GM13976 (cell line): ENCODE results near the gene CT45A9.
"Not testable (repeated sequence)": the region's sequence is repeated elsewhere in the genome, so short reads cannot be mapped to it uniquely, and the experiment has no call there.

ENCODE experiments used
- DNase-seq: peaks from one replicate; pipeline ENCODE4 v3.0.0; 2012; ENCODE audit warnings: low spot score
- CTCF ChIP-seq: IDR thresholded peaks from 2 replicates; pipeline ENCODE4 v1.5.1; 2012; ENCODE audit warnings: borderline replicate concordance, mild to moderate bottlenecking; ENCODE audit not compliant: insufficient read depth; ENCODE audit errors: extremely low read depth, missing control alignments, control extremely low read depth
- in situ Hi-C: fragments of 300-500 bp; cut with MboI; formaldehyde crosslinking; loops from one replicate; pipeline ENCODE4 v1.12.0; 2022; ENCODE audit warnings: low sequenced_read_pairs, mixed read lengths, inconsistent platforms; ENCODE audit not compliant: unreplicated experiment

Gene CT45A9

GRCh38 chrX:135888976-135889375, 17.4 kb upstream of the CT45A9 start:
- in situ Hi-C loops, DNase-seq: not testable (repeated sequence)
- TF ChIP-seq CTCF, result peak; percentile 24

DNA sequence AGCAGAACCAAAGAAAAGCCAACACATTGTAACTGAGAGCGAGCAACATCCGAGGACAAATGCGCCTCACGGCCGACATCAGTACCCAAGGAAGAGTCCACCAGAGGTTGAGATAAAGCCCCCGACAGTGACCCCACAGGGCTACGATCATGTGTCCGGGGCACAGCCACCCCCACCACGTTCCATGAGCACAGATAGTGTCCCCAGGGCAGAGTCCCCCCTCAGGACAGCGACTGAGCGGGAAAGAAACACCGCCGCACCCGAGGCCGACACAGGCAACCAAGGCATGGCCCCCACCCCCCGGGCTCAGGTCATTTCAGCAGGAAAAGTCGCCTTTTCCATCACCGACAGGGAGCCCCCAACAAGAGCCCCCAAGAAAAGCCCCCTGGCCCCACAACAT, 16.6 kb upstream of the CT45A9 start:
- in situ Hi-C loops, DNase-seq: not testable (repeated sequence)

- in situ Hi-C loops, DNase-seq: not testable (repeated sequence)
Measured at GRCh38 chrX:135882741-135883140, 11.1 kb upstream of the CT45A9 start.

- in situ Hi-C loops, DNase-seq: not testable (repeated sequence)
Measured at GRCh38 chrX:135854438-135854837, 17.2 kb downstream of the CT45A9 start, which contains the start of gene CT45A8. Gene CT45A8 (minus strand): TSS chrX:135854538. CDS start chrX:135850783, 3,755 bp downstream.

DNA sequence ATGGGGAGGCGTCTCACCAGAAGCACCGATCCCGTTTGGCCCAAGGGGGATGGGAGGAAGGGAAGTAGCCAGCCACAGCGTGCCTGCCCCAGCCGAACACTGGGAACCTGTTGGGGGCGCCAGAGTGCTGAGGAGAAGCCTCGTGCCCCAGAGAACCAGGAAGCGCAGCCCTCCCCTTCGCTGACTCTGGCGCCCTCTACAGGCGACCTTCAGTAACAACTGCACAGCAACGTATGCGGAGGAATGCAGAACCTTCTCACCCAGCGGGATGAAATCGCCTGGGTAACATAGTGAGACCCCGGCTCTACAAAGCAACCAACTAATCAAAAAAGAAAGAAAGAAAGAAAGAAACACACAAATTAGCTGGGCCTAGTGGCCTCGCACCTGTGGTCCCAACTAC, 34.4 kb downstream of the CT45A9 start, which contains the start of gene CT45A7:
Gene CT45A7 (minus strand): TSS at position 101 of the 400 bp plus-strand sequence. CDS start 3,747 bp downstream, outside the sequence.
- in situ Hi-C loops, DNase-seq: not testable (repeated sequence)

DNA sequence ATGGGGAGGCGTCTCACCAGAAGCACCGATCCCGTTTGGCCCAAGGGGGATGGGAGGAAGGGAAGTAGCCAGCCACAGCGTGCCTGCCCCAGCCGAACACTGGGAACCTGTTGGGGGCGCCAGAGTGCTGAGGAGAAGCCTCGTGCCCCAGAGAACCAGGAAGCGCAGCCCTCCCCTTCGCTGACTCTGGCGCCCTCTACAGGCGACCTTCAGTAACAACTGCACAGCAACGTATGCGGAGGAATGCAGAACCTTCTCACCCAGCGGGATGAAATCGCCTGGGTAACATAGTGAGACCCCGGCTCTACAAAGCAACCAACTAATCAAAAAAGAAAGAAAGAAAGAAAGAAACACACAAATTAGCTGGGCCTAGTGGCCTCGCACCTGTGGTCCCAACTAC, 51.7 kb downstream of the CT45A9 start, which contains the start of gene CT45A2:
Gene CT45A2 (minus strand): TSS at position 101 of the 400 bp plus-strand sequence. CDS start 3,747 bp downstream, outside the sequence.
- DNase-seq, in situ Hi-C loops: not testable (repeated sequence)
